Stimulated activated CD8-positive, alpha-beta memory T cell treated with anti-CD3 and anti-CD28 coated beads, Interleukin-2, amount 100 ng/mL, for 48 hours (primary cell): ENCODE data around the gene MRPL43.

Source experiments
- DNase-seq, 2 donors: peaks; one replicate each; pipeline ENCODE4 v3.0.0-alpha.2; 2020; ENCODE audit warnings: low read depth in 2 of 2

MRPL43 gene

GRCh38 chr10:101020427-101021075, 33.3 kb upstream of the MRPL43 start:
- no peak for DNase-seq

- no peak for DNase-seq
Measured at GRCh38 chr10:101019440-101019703, 32.1 kb upstream of the MRPL43 start.

GRCh38 chr10:101018600-101019439, 31.5 kb upstream of the MRPL43 start:
- DNase-seq = peak; percentile 81 to 87

- no peak for DNase-seq
Measured at GRCh38 chr10:101018118-101018599, 30.9 kb upstream of the MRPL43 start.

GRCh38 chr10:101016814-101017213, 29.5 kb upstream of the MRPL43 start:
- DNase-seq = no peak

- no peak for DNase-seq
Measured at GRCh38 chr10:101015582-101015973, 28.3 kb upstream of the MRPL43 start.

- DNase-seq = no peak
Measured at GRCh38 chr10:101014966-101015581, 27.8 kb upstream of the MRPL43 start.

- DNase-seq = peak; percentile 64 to 83
Measured at GRCh38 chr10:101014230-101014884, 27.1 kb upstream of the MRPL43 start.

- DNase-seq = no peak
Measured at GRCh38 chr10:101013365-101013825, 26.1 kb upstream of the MRPL43 start.

- DNase-seq = peak; percentile 70 to 77
Measured at GRCh38 chr10:101012525-101013364, 25.4 kb upstream of the MRPL43 start.

- DNase-seq = no peak
Measured at GRCh38 chr10:101011517-101012423, 24.5 kb upstream of the MRPL43 start.

GRCh38 chr10:101010329-101010728, 23.0 kb upstream of the MRPL43 start:
- no peak for DNase-seq

- DNase-seq = no peak
Measured at GRCh38 chr10:101008823-101009423, 21.6 kb upstream of the MRPL43 start.

- no peak for DNase-seq
Measured at GRCh38 chr10:101007915-101008822, 20.9 kb upstream of the MRPL43 start.

GRCh38 chr10:101007099-101007711, 19.9 kb upstream of the MRPL43 start:
- no peak for DNase-seq

- no peak for DNase-seq
Measured at GRCh38 chr10:101006593-101007098, 19.3 kb upstream of the MRPL43 start.

- DNase-seq = no peak
Measured at GRCh38 chr10:101005869-101006567, 18.7 kb upstream of the MRPL43 start.
